ENCODE results near the gene DDX1.

GRCh38 chr2:15616429-15616828 lies 24.8 kb downstream of the DDX1 start:
- TF ChIP-seq, protein P1, sequence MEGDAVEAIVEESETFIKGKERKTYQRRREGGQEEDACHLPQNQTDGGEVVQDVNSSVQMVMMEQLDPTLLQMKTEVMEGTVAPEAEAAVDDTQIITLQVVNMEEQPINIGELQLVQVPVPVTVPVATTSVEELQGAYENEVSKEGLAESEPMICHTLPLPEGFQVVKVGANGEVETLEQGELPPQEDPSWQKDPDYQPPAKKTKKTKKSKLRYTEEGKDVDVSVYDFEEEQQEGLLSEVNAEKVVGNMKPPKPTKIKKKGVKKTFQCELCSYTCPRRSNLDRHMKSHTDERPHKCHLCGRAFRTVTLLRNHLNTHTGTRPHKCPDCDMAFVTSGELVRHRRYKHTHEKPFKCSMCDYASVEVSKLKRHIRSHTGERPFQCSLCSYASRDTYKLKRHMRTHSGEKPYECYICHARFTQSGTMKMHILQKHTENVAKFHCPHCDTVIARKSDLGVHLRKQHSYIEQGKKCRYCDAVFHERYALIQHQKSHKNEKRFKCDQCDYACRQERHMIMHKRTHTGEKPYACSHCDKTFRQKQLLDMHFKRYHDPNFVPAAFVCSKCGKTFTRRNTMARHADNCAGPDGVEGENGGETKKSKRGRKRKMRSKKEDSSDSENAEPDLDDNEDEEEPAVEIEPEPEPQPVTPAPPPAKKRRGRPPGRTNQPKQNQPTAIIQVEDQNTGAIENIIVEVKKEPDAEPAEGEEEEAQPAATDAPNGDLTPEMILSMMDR (IDR thresholded peaks at IDR 0.05) = no peak
- TF ChIP-seq POLR2A (IDR thresholded peaks at IDR 0.05; ENCODE audit: low read depth) = no peak
- no peak for TF ChIP-seq POLR2AphosphoS5 (IDR thresholded peaks at IDR 0.05)

All from esophagus muscularis mucosa (tissue), 3 donors.